Endodermal cell (in vitro differentiated cells): ENCODE data around the gene NFATC2. TPM values are rescaled to one million over a fixed set of nuclear protein-coding genes. Genes with fewer than 3 reads are reported as not detected.
A peak's percentile ranks its signal among the peaks of the same experiment; 100 is the strongest.

ENCODE experiments used
- DNase-seq: peaks from one replicate; pipeline ENCODE4 v3.0.0-alpha.2; 2017
- H3K27ac ChIP-seq: 2 replicates; pipeline ENCODE4 v1.5.1; 2013; ENCODE audit warnings: mild to moderate bottlenecking, low read depth, low read length, moderate library complexity
- H3K27me3 ChIP-seq: 2 replicates; pipeline ENCODE4 v1.6.1; 2013; ENCODE audit warnings: mild to moderate bottlenecking, low read length, moderate library complexity; ENCODE audit not compliant: insufficient read depth, control insufficient read depth, poor library complexity, severe bottlenecking
- H3K36me3 ChIP-seq: 2 replicates; pipeline ENCODE4 v1.7.0; 2013; ENCODE audit warnings: mild to moderate bottlenecking, low read length, moderate library complexity; ENCODE audit not compliant: control insufficient read depth, insufficient read depth
- H3K4me1 ChIP-seq: one replicate; pipeline ENCODE4 v1.7.0; 2013; ENCODE audit warnings: low read length; ENCODE audit not compliant: control insufficient read depth, insufficient read depth
- H3K4me3 ChIP-seq: 2 replicates; pipeline ENCODE4 v1.5.1; 2013; ENCODE audit warnings: mild to moderate bottlenecking, low read length, moderate library complexity
- H3K9ac ChIP-seq: 2 replicates; pipeline ENCODE4 v1.6.1; 2013; ENCODE audit warnings: mild to moderate bottlenecking, low read length, moderate library complexity; ENCODE audit not compliant: poor library complexity, severe bottlenecking; ENCODE audit errors: extremely low read depth
- H3K9me3 ChIP-seq: 2 replicates; pipeline ENCODE4 v1.6.1; 2013; ENCODE audit warnings: mild to moderate bottlenecking, low read length, moderate library complexity; ENCODE audit not compliant: control insufficient read depth
- H3K27ac Mint-ChIP-seq: 2 replicates; pipeline ENCODE4 v1.8.0; 2020; ENCODE audit warnings: mixed read lengths
- H3K27me3 Mint-ChIP-seq: 2 replicates; pipeline ENCODE4 v1.8.0; 2021; ENCODE audit warnings: mild to moderate bottlenecking, mixed read lengths; ENCODE audit not compliant: insufficient read depth
- H3K36me3 Mint-ChIP-seq: 2 replicates; pipeline ENCODE4 v1.8.0; 2020; ENCODE audit warnings: low read depth, mixed read lengths
- H3K4me1 Mint-ChIP-seq: 2 replicates; pipeline ENCODE4 v1.8.0; 2020; ENCODE audit warnings: mixed read lengths
- H3K4me3 Mint-ChIP-seq: 2 replicates; pipeline ENCODE4 v1.8.0; 2020; ENCODE audit warnings: mild to moderate bottlenecking, moderate library complexity, mixed read lengths
- H3K9me3 Mint-ChIP-seq: 2 replicates; pipeline ENCODE4 v1.8.0; 2020; ENCODE audit warnings: mild to moderate bottlenecking, mixed read lengths
- WGBS, 2 experiments: methylation state at CpG; one replicate each; pipeline versions ENCODE4 v1.1.5 to v1.1.7; 2013; ENCODE audit warnings: missing lambda C conversion rate in 2 of 2, mixed read lengths in 1 of 2; ENCODE audit not compliant: insufficient coverage in 1 of 2, insufficient read length in 1 of 2; 5-methylcytosine and 5-hydroxymethylcytosine counted together
- total RNA-seq, 2 donors: library from RNA; stranded (reverse); fragmentation: NEBNext Ultra II Directional in 1 of 2; extraction: Animal tissue kit (Norgen Biotek cat#: 25700) in 1 of 2; gene quantifications; 2 replicates in 1 of 2; 3 replicates in 1 of 2; pipeline ENCODE4 v1.2.1, GENCODE V29; 2021
- TF ChIP-seq, protein P1 (sequence below): fragments of 200-600 bp; sonication (generic); conservative IDR thresholded peaks from 2 replicates; pipeline ENCODE4 v1.5.0; 2021; ENCODE audit warnings: antibody characterized with exemption, mild to moderate bottlenecking

The NFATC2 gene
- total RNA-seq, 2 donors from 2014 or later = 1.5 to 2.1 TPM

DNA sequence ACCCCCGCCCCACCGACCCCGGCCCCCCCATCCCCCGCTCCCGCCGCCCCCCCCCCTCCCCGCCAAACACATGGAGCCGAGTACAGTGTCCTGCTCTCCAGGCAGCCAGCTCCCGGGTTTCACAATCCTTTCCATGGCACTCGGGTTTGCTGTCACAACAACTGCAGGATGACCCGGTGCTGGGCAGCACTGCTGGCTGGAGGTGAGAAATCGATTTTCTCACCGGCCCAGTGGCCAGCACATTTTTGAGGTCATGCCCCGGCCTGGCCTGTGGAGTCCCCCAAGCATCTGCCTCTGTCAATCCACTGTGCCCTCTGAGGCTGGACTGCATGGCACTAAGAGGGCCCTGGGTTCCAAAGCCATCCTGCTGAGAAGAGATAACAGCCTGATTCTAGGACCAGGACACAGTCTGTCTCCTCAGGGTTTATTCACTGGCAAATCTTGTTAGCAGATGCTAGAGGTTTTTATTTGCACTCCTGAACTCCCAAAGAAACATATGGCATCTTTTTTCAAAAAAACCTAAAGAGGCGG, 129.5 kb downstream of the NFATC2 start:
- Histone ChIP-seq H3K4me1 (no peaks in the 10 kb centered on the region), H3K36me3 (no peaks in the 10 kb centered on the region), H3K27me3 (no peaks in the 10 kb centered on the region), H3K9ac (no peak overlapping the region), H3K4me3 (no peak overlapping the region), H3K9me3 (no peaks in the 10 kb centered on the region), H3K27ac (no peak overlapping the region)
- H3K4me3 Mint-ChIP-seq = no peak overlapping the region
- H3K27ac Mint-ChIP-seq = no peak overlapping the region
- no peaks in the 10 kb centered on the region for H3K27me3 Mint-ChIP-seq
- H3K9me3 Mint-ChIP-seq = peaks cover 2% of the 10 kb centered on the region
- TF ChIP-seq, protein P1, sequence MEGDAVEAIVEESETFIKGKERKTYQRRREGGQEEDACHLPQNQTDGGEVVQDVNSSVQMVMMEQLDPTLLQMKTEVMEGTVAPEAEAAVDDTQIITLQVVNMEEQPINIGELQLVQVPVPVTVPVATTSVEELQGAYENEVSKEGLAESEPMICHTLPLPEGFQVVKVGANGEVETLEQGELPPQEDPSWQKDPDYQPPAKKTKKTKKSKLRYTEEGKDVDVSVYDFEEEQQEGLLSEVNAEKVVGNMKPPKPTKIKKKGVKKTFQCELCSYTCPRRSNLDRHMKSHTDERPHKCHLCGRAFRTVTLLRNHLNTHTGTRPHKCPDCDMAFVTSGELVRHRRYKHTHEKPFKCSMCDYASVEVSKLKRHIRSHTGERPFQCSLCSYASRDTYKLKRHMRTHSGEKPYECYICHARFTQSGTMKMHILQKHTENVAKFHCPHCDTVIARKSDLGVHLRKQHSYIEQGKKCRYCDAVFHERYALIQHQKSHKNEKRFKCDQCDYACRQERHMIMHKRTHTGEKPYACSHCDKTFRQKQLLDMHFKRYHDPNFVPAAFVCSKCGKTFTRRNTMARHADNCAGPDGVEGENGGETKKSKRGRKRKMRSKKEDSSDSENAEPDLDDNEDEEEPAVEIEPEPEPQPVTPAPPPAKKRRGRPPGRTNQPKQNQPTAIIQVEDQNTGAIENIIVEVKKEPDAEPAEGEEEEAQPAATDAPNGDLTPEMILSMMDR = no peak
- peak; percentile 77 for DNase-seq
- no peaks in the 10 kb centered on the region for H3K36me3 Mint-ChIP-seq
- WGBS, 2 experiments = 27 to 49% methylated on average over 3 to 9 of the region's 15 CpGs
- H3K4me1 Mint-ChIP-seq = peaks cover 12% of the 10 kb centered on the region

DNA sequence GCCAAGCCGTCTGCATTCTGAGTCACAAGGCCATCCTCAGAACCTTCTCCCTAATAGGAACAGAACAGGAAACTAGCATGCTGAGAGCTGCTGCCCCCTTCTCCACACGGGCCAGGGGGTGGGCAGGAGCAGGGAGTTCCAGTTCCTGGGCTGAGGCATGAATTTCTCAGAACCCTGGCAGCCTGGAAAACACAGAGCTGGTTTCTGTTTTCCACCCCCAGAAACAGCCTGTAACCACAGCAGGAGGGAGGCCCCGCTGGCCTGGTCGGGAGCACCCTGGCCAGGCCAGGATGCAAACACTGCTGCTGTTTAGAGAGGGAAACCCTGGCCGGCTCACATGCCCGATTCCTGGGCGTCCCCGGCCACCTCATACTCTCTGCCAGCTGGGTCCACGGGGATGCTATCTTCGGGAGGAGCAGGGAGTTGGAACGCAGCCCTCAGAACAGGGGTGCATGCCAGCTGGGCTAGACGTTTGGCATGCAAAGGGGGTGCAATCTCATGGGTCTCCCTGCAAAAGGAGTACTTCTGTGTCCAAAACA, 130.1 kb downstream of the NFATC2 start:
- H3K4me3 Mint-ChIP-seq = no peak overlapping the region
- Histone ChIP-seq H3K36me3 (no peaks in the 10 kb centered on the region), H3K27ac (no peak overlapping the region), H3K9ac (no peak overlapping the region), H3K9me3 (no peaks in the 10 kb centered on the region), H3K4me3 (no peak overlapping the region), H3K27me3 (no peaks in the 10 kb centered on the region), H3K4me1 (no peaks in the 10 kb centered on the region)
- TF ChIP-seq, protein P1 = no peak
- peaks cover 12% of the 10 kb centered on the region for H3K4me1 Mint-ChIP-seq
- DNase-seq = peak; percentile 65
- H3K27ac Mint-ChIP-seq = no peak overlapping the region
- WGBS, 2 experiments = 55 to 59% methylated on average over 10 to 12 of the region's 12 CpGs
- H3K9me3 Mint-ChIP-seq = peaks cover 2% of the 10 kb centered on the region
- H3K36me3 Mint-ChIP-seq = no peaks in the 10 kb centered on the region
- no peaks in the 10 kb centered on the region for H3K27me3 Mint-ChIP-seq

DNA sequence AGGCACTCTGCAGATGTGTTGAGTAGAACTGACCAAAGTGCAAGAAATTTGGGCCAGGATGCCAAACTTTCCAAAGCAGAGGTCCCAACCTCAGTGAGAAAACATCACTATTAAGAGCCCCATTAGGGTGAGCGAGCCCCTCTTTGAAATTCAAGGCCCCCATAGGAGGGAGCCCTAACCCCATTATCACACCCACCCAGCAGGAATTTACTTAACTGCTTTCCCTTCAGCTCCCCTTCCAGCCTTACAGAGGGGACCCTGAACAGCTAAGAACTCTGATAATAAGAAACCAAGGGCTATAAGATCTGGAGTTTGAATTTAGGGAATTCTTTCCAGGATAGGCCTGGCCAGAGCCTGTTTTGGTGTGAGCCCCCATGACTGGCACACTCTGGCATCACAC, 130.6 kb downstream of the NFATC2 start:
- Mint-ChIP-seq H3K27me3 (no peaks in the 10 kb centered on the region), H3K27ac (peak overlapping the region; percentile 21), H3K4me3 (no peak overlapping the region), H3K9me3 (peaks cover 2% of the 10 kb centered on the region), H3K4me1 (peaks cover 12% of the 10 kb centered on the region), H3K36me3 (no peaks in the 10 kb centered on the region)
- no peak for DNase-seq
- Histone ChIP-seq H3K9me3 (no peaks in the 10 kb centered on the region), H3K27ac (no peak overlapping the region), H3K4me3 (no peak overlapping the region), H3K4me1 (no peaks in the 10 kb centered on the region), H3K36me3 (no peaks in the 10 kb centered on the region), H3K27me3 (no peaks in the 10 kb centered on the region), H3K9ac (no peak overlapping the region)
- 93 to 100% methylated on average over 1 of the region's 1 CpG for WGBS, 2 experiments
- TF ChIP-seq, protein P1 = no peak
